ENCODE measurements around the gene METRNL. TPM values are rescaled to one million over a fixed set of nuclear protein-coding genes. Genes with fewer than 3 reads are reported as not detected.

The METRNL gene
- total RNA-seq, 1 experiment from 2014 or later = 21.0 TPM

DNA sequence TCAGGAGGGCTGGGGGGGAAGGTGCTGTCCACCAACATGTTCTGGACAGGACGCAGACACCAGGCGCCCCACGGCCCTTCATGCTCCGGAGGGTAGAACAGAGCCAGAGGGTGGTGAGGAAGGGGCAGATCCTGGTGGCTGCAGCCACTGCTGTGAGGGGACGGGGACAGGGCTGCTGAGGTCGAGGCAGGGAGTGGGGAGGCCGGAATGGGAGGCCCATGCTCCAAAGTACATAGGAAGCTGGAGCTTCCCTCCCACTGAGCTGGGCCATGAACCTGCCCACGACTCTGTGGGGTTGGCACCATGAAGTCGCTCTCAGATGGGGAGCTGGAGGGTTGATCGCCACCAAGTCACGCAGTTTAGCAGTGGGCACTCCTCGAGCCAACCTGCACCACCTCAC, 8.0 kb upstream of the METRNL start:
- POLR2A ChIA-PET = no interaction called here
- Histone ChIP-seq H3K36me3 (ENCODE audit: control insufficient read depth, insufficient read depth, low read length) (no peaks in the 10 kb centered on the region), H3K9me3 (ENCODE audit: control insufficient read depth, insufficient read depth, low read depth, low read length) (no peaks in the 10 kb centered on the region), H3K27ac (ENCODE audit: low read length) (no peak overlapping the region), H3K4me1 (ENCODE audit: control insufficient read depth, insufficient read depth, low read length) (peaks cover 4% of the 10 kb centered on the region; the same call in 1 of the 2 replicates), H3K27me3 (ENCODE audit: control insufficient read depth, insufficient read depth, low read length) (no peaks in the 10 kb centered on the region), H3K4me3 (ENCODE audit: low read depth in 2 of 2, low read length in 2 of 2) (no peak overlapping the region)
- intact Hi-C loops (cut with micrococcal nuclease; ENCODE audit: unreplicated experiment) (no loop called here), in situ Hi-C loops (cut with HindIII; ENCODE audit: low pct_unique_long_range_greater_than_20kb, low sequenced_read_pairs) (no loop called here)
- no TSS peak for BruUV-seq (replicated peaks)
- CTCF ChIA-PET = no interaction called here
- DNase-seq (ENCODE audit: low read depth, low spot score) (no peak), ATAC-seq (no peak)
- TF ChIP-seq SIN3A (IDR thresholded peaks at IDR 0.05; ENCODE audit: borderline replicate concordance, insufficient read depth, low read depth, low read length) (no peak), TCF7L2 (IDR thresholded peaks at IDR 0.05; ENCODE audit: low read depth, low read length) (no peak), POLR2AphosphoS5 (IDR thresholded peaks at IDR 0.05; ENCODE audit: low read depth, low read length) (no peak)
- TF ChIP-seq, protein P1, sequence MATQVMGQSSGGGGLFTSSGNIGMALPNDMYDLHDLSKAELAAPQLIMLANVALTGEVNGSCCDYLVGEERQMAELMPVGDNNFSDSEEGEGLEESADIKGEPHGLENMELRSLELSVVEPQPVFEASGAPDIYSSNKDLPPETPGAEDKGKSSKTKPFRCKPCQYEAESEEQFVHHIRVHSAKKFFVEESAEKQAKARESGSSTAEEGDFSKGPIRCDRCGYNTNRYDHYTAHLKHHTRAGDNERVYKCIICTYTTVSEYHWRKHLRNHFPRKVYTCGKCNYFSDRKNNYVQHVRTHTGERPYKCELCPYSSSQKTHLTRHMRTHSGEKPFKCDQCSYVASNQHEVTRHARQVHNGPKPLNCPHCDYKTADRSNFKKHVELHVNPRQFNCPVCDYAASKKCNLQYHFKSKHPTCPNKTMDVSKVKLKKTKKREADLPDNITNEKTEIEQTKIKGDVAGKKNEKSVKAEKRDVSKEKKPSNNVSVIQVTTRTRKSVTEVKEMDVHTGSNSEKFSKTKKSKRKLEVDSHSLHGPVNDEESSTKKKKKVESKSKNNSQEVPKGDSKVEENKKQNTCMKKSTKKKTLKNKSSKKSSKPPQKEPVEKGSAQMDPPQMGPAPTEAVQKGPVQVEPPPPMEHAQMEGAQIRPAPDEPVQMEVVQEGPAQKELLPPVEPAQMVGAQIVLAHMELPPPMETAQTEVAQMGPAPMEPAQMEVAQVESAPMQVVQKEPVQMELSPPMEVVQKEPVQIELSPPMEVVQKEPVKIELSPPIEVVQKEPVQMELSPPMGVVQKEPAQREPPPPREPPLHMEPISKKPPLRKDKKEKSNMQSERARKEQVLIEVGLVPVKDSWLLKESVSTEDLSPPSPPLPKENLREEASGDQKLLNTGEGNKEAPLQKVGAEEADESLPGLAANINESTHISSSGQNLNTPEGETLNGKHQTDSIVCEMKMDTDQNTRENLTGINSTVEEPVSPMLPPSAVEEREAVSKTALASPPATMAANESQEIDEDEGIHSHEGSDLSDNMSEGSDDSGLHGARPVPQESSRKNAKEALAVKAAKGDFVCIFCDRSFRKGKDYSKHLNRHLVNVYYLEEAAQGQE (IDR thresholded peaks at IDR 0.05; ENCODE audit: insufficient read depth in 1 of 2, low read depth in 2 of 2, low read length in 1 of 2) = no peak
- TF ChIP-seq, protein P2, sequence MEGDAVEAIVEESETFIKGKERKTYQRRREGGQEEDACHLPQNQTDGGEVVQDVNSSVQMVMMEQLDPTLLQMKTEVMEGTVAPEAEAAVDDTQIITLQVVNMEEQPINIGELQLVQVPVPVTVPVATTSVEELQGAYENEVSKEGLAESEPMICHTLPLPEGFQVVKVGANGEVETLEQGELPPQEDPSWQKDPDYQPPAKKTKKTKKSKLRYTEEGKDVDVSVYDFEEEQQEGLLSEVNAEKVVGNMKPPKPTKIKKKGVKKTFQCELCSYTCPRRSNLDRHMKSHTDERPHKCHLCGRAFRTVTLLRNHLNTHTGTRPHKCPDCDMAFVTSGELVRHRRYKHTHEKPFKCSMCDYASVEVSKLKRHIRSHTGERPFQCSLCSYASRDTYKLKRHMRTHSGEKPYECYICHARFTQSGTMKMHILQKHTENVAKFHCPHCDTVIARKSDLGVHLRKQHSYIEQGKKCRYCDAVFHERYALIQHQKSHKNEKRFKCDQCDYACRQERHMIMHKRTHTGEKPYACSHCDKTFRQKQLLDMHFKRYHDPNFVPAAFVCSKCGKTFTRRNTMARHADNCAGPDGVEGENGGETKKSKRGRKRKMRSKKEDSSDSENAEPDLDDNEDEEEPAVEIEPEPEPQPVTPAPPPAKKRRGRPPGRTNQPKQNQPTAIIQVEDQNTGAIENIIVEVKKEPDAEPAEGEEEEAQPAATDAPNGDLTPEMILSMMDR (IDR thresholded peaks at IDR 0.05) = no peak

DNA sequence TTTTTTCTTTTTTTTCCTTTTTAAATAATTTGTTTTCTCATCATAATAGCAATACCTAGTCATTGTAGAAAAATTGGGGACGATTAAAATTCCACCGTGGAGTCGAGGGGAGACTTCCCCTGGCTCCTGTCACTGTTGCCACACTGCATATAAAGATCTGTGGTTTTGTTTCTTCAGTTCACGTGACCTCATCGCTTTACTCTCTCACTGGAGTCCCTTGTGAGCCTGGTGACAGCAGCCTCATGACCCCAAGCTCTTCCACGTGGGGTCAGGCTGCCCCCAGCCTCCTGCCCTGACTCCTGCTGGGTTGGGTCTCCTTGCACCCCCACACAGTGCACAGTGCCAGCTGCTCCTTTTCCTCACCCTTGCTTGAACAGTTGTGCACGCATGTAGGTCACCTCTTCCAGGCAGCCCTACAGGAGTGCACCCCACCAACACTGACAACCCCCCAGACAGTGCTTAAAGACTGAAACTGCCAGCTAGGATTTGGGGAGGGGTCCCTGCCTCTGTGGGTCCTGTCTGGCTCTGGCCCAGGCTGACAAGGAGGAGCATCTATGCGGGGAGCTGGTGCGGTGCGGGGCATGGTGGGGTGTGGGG, 7.3 kb upstream of the METRNL start:
- no TSS peak for BruUV-seq (replicated peaks)
- ChIA-PET CTCF (no interaction called here), POLR2A (no interaction called here)
- Histone ChIP-seq H3K27me3 (ENCODE audit: control insufficient read depth, insufficient read depth, low read length) (no peaks in the 10 kb centered on the region), H3K36me3 (ENCODE audit: control insufficient read depth, insufficient read depth, low read length) (no peaks in the 10 kb centered on the region), H3K4me1 (ENCODE audit: control insufficient read depth, insufficient read depth, low read length) (peaks cover 4% of the 10 kb centered on the region; the same call in 1 of the 2 replicates), H3K9me3 (ENCODE audit: control insufficient read depth, insufficient read depth, low read depth, low read length) (no peaks in the 10 kb centered on the region), H3K4me3 (ENCODE audit: low read depth in 2 of 2, low read length in 2 of 2) (no peak overlapping the region), H3K27ac (ENCODE audit: low read length) (no peak overlapping the region)
- in situ Hi-C loops (cut with HindIII; ENCODE audit: low pct_unique_long_range_greater_than_20kb, low sequenced_read_pairs) (no loop called here), intact Hi-C loops (cut with micrococcal nuclease; ENCODE audit: unreplicated experiment) (no loop called here)
- TF ChIP-seq, protein P2 (IDR thresholded peaks at IDR 0.05) = no peak
- TF ChIP-seq, protein P1 (IDR thresholded peaks at IDR 0.05; ENCODE audit: insufficient read depth in 1 of 2, low read depth in 2 of 2, low read length in 1 of 2) = no peak
- no peak for TF ChIP-seq TCF7L2 (IDR thresholded peaks at IDR 0.05; ENCODE audit: low read depth, low read length)
- no peak for TF ChIP-seq SIN3A (IDR thresholded peaks at IDR 0.05; ENCODE audit: borderline replicate concordance, insufficient read depth, low read depth, low read length)
- TF ChIP-seq POLR2AphosphoS5 (IDR thresholded peaks at IDR 0.05; ENCODE audit: low read depth, low read length) = no peak
- DNase-seq (ENCODE audit: low read depth, low spot score) (no peak), ATAC-seq (no peak)

Measured in Panc1 (cell line).